HepG2 (cell line): ENCODE measurements around the gene S100A13. TPM values are rescaled to one million over a fixed set of nuclear protein-coding genes. Genes with fewer than 3 reads are reported as not detected.
A peak's percentile ranks its signal among the peaks of the same experiment; 100 is the strongest.

Source experiments
- AGO1 ChIP-seq: fragments of 200-400 bp; formaldehyde crosslinking; IDR thresholded peaks from 2 replicates; pipeline ENCODE4 v1.6.1; 2017; ENCODE audit warnings: mild to moderate bottlenecking, low read depth, low read length, moderate library complexity; ENCODE audit not compliant: poor library complexity, severe bottlenecking
- ASH2L ChIP-seq: fragments of 300-600, 200-600 bp; sonication (generic); IDR thresholded peaks from 2 replicates; pipeline ENCODE4 v1.7.0; 2017; ENCODE audit warnings: low read depth, mild to moderate bottlenecking, moderate library complexity, mixed read lengths, low read length; ENCODE audit not compliant: insufficient read length
- HNF1A ChIP-seq, 2 experiments: sonication (generic) in 1 of 2; formaldehyde crosslinking in 1 of 2; IDR thresholded peaks; 2 replicates each; pipeline versions ENCODE4 v1.4.0 to v1.6.1; 2016 to 2020; ENCODE audit warnings: borderline replicate concordance in 1 of 2, low read depth in 1 of 2, mild to moderate bottlenecking in 1 of 2, missing genetic modification reagents in 1 of 2
- HNRNPH1 ChIP-seq: fragments of 200-400 bp; formaldehyde crosslinking; optimal IDR thresholded peaks from 2 replicates; pipeline ENCODE3; 2017; ENCODE audit warnings: mild to moderate bottlenecking, low read depth, low read length
- ISX ChIP-seq: sonication (generic); formaldehyde crosslinking; conservative IDR thresholded peaks from 2 replicates; pipeline ENCODE4 v1.5.0; 2020; ENCODE audit warnings: missing genetic modification reagents
- NCOA2 ChIP-seq: sonication (generic); formaldehyde crosslinking; IDR thresholded peaks from 2 replicates; pipeline ENCODE4 v1.8.0; 2022; ENCODE audit warnings: inconsistent platforms
- NFE2L1 ChIP-seq: sonication (generic); formaldehyde crosslinking; IDR thresholded peaks from 2 replicates; pipeline ENCODE4 v1.4.0; 2020; ENCODE audit warnings: missing genetic modification reagents, mild to moderate bottlenecking, borderline replicate concordance
- PLRG1 ChIP-seq: fragments of 450-650 bp; conservative IDR thresholded peaks from 2 replicates; pipeline ENCODE4 v1.6.1; 2016
- POLR2G ChIP-seq: fragments of 200-400 bp; formaldehyde crosslinking; IDR thresholded peaks from 2 replicates; pipeline ENCODE4 v1.6.1; 2018; ENCODE audit warnings: mild to moderate bottlenecking, low read depth, low read length, moderate library complexity
- PREB ChIP-seq: sonication (generic); formaldehyde crosslinking; IDR thresholded peaks from 2 replicates; pipeline ENCODE4 v1.4.0; 2020; ENCODE audit warnings: missing genetic modification reagents
- RAD21 ChIP-seq: fragments of 450-650 bp; formaldehyde crosslinking; IDR thresholded peaks from 2 replicates; pipeline ENCODE4 v1.5.0; 2020; ENCODE audit warnings: mild to moderate bottlenecking
- RBAK ChIP-seq: sonication (generic); formaldehyde crosslinking; IDR thresholded peaks from 2 replicates; pipeline ENCODE4 v1.5.1; 2020; ENCODE audit warnings: mild to moderate bottlenecking, missing genetic modification reagents
- RFXANK ChIP-seq: IDR thresholded peaks from 2 replicates; pipeline ENCODE4 v1.6.1; 2016
- SOX6 ChIP-seq, 2 experiments: fragments of 450-650 bp in 1 of 2; sonication (generic) in 1 of 2; formaldehyde crosslinking in 1 of 2; IDR thresholded peaks; 2 replicates each; pipeline versions ENCODE4 v1.4.0 to v1.6.1; 2017 to 2020; ENCODE audit warnings: antibody characterized with exemption in 1 of 2, mild to moderate bottlenecking in 1 of 2, missing genetic modification reagents in 1 of 2
- SP4 ChIP-seq: sonication (generic); formaldehyde crosslinking; IDR thresholded peaks from 2 replicates; pipeline ENCODE4 v1.8.1; 2023; ENCODE audit warnings: mild to moderate bottlenecking, missing genetic modification reagents
- TRIM22 ChIP-seq: fragments of 450-650 bp; IDR thresholded peaks from 2 replicates; pipeline ENCODE4 v1.6.1; 2017
- U2AF1 ChIP-seq: fragments of 200-400 bp; formaldehyde crosslinking; optimal IDR thresholded peaks from 2 replicates; pipeline ENCODE3; 2017; ENCODE audit warnings: mild to moderate bottlenecking, low read depth, low read length
- ZNF205 ChIP-seq: IDR thresholded peaks from 2 replicates; pipeline ENCODE4 v1.6.1; 2018; ENCODE audit warnings: missing biosample characterization, missing genetic modification reagents
- ZNF362 ChIP-seq: sonication (generic); formaldehyde crosslinking; IDR thresholded peaks from 2 replicates; pipeline ENCODE4 v1.4.0; 2020; ENCODE audit warnings: missing genetic modification reagents, mild to moderate bottlenecking, borderline replicate concordance
- ZNF510 ChIP-seq: sonication (generic); formaldehyde crosslinking; IDR thresholded peaks from 2 replicates; pipeline ENCODE4 v1.4.0; 2020; ENCODE audit warnings: low read depth, mild to moderate bottlenecking, missing genetic modification reagents
- ZNF777 ChIP-seq: sonication (generic); formaldehyde crosslinking; IDR thresholded peaks from 2 replicates; pipeline ENCODE4 v1.4.0; 2020; ENCODE audit warnings: missing genetic modification reagents
- polyA plus RNA-seq, 8 experiments: library from polyadenylated mRNA; depleted of rRNA in 3 of 8; stranded (reverse) in 7 of 8; unstranded in 1 of 8; fragments of >200 nt; fragmentation: Illumina TruSeq in 4 of 8; extraction: Trizol in 4 of 8; gene quantifications; 2 replicates each; pipeline versions ENCODE4 v1.2.1 to v1.2.3, GENCODE V29; 2011 to 2016; ENCODE audit warnings: low read depth in 4 of 8, missing spikeins in 1 of 8, mixed read lengths in 1 of 8; ENCODE audit not compliant: insufficient read depth in 1 of 8
- total RNA-seq, 5 experiments: library from RNA; depleted of rRNA; stranded (reverse); fragments of >200 nt; fragmentation: Illumina TruSeq; extraction: Trizol; gene quantifications; 2 replicates each; pipeline ENCODE4 v1.2.3, GENCODE V29; 2016; ENCODE audit warnings: low read depth in 1 of 5

Gene S100A13
- total and polyA plus RNA-seq, 2 of the 13 experiments (the other 11 are each of a cell fraction or from before 2014, with no cell fraction given): 89.5 to 172 TPM

GRCh38 chr1:153633754-153634665, 6.7 kb upstream of the S100A13 start, which contains the start of gene CHTOP (continued):
- TF ChIP-seq NCOA2 (CRISPR knock-in tag): 0 out of 2 replicates have a peak, but pooled peaks have one; percentile 13
- TF ChIP-seq HNF1A (IDR thresholded peaks at IDR 0.05; ENCODE audit: low read depth): no peak
- TF ChIP-seq HNF1A (CRISPR knock-in tag; IDR thresholded peaks at IDR 0.05; ENCODE audit: borderline replicate concordance): peak; percentile 71; the same call in 1 of the 2 replicates
- no peak for TF ChIP-seq PLRG1
- no peak for TF ChIP-seq TRIM22
- TF ChIP-seq ZNF510: no peak
- no peak; the same call in 1 of the 2 replicates for TF ChIP-seq ZNF777
- no peak for TF ChIP-seq HNRNPH1
- peak; percentile 32; the same call in 1 of the 2 replicates for TF ChIP-seq ZNF362
- TF ChIP-seq RFXANK (CRISPR knock-in tag): no peak
- TF ChIP-seq RBAK: no peak
- TF ChIP-seq RAD21 (CRISPR knock-in tag): no peak
- TF ChIP-seq AGO1: peak; percentile 98
- no peak for TF ChIP-seq SOX6 (IDR thresholded peaks at IDR 0.05)
- peak; percentile 67; the same call in 1 of the 2 replicates for TF ChIP-seq SOX6 (CRISPR knock-in tag; IDR thresholded peaks at IDR 0.05)
- TF ChIP-seq SP4 (CRISPR knock-in tag): peak; percentile 97
- peak; percentile 78 for TF ChIP-seq U2AF1
- TF ChIP-seq NFE2L1: no peak
- TF ChIP-seq ISX (CRISPR knock-in tag): no peak
- peak; percentile 93 for TF ChIP-seq POLR2G
- peak; percentile 26; the same call in 1 of the 2 replicates for TF ChIP-seq ZNF205
- no peak for TF ChIP-seq PREB (CRISPR knock-in tag)
- TF ChIP-seq ASH2L: peak; percentile 96
